T-cell (primary cell): Measurements from ENCODE around the gene FBXO40. TPM values are rescaled to one million over a fixed set of nuclear protein-coding genes. Genes with fewer than 3 reads are reported as not detected.

ENCODE experiments used
- ATAC-seq, 4 experiments: fragments of 200-7000 bp in 3 of 4; fragments of 150-1000 bp in 1 of 4; cut with Tn5 transposase; replicated peaks in 1 of 4; 1 replicate in 3 of 4; 2 replicates in 1 of 4; pipeline ENCODE4 v1.10.0; 2021; ENCODE audit warnings: moderate library complexity in 3 of 4, mild to moderate bottlenecking in 2 of 4, moderate number of reproducible peaks in 1 of 4
- CTCF ChIA-PET, 2 donors: fragments of 300-600 bp; sonication (Branson Sonifier 250); formaldehyde crosslinking; loops; one replicate each; lab custom pipeline; 2022; ENCODE audit warnings: antibody characterized with exemption in 2 of 2; lab: Charles Lee
- POLR2A ChIA-PET, 2 donors: fragments of 300-600 bp; sonication (Branson Sonifier 250); formaldehyde crosslinking; loops; one replicate each; lab custom pipeline; 2022; ENCODE audit warnings: antibody characterized with exemption in 2 of 2; lab: Charles Lee
- DNase-seq, 35 experiments: peaks; one replicate each; pipeline versions ENCODE4 v3.0.0 to v3.0.0-alpha.2; 2013 to 2023
- H3K27ac ChIP-seq: one replicate; pipeline ENCODE4 v1.5.1; 2013; ENCODE audit warnings: low read length
- H3K27me3 ChIP-seq, 2 experiments: replicated peaks in 1 of 2; 1 replicate in 1 of 2; 2 replicates in 1 of 2; pipeline versions ENCODE4 v1.6.1 to v1.7.0; 2013; ENCODE audit warnings: low read length in 1 of 2, mixed read lengths in 1 of 2; ENCODE audit not compliant: control insufficient read depth in 2 of 2, insufficient read depth in 2 of 2; ENCODE audit errors: extremely low read depth in 1 of 2
- H3K36me3 ChIP-seq, 2 donors: 1 replicate in 1 of 2; 2 replicates in 1 of 2; pipeline versions ENCODE4 v1.6.1 to v1.7.0; 2013; ENCODE audit warnings: low read length in 1 of 2; ENCODE audit not compliant: control insufficient read depth in 2 of 2, insufficient read depth in 1 of 2; ENCODE audit errors: extremely low read depth in 1 of 2
- H3K4me1 ChIP-seq, 2 experiments: 1 replicate in 1 of 2; 2 replicates in 1 of 2; pipeline versions ENCODE4 v1.6.1 to v1.7.0; 2013; ENCODE audit warnings: low read length in 2 of 2, mixed read lengths in 1 of 2; ENCODE audit not compliant: insufficient read depth in 2 of 2, control insufficient read depth in 1 of 2; ENCODE audit errors: extremely low read depth in 1 of 2
- H3K4me3 ChIP-seq, 2 donors: 1 replicate in 1 of 2; 2 replicates in 1 of 2; pipeline versions ENCODE4 v1.5.1 to v1.7.0; 2013; ENCODE audit warnings: mild to moderate bottlenecking in 2 of 2, low read length in 1 of 2, moderate library complexity in 1 of 2; ENCODE audit not compliant: control insufficient read depth in 1 of 2; ENCODE audit errors: extremely low read depth in 1 of 2
- H3K9me3 ChIP-seq: 2 replicates; pipeline ENCODE4 v1.7.0; 2013
- H3K27ac Mint-ChIP-seq, 2 donors: one replicate each; pipeline ENCODE4 v1.8.0; 2020 to 2021; ENCODE audit warnings: mild to moderate bottlenecking in 2 of 2, mixed read lengths in 2 of 2
- H3K27me3 Mint-ChIP-seq, 2 donors: one replicate each; pipeline ENCODE4 v1.8.0; 2021 to 2022; ENCODE audit warnings: mixed read lengths in 2 of 2
- H3K36me3 Mint-ChIP-seq: one replicate; pipeline ENCODE4 v1.8.0; 2021; ENCODE audit warnings: mixed read lengths
- H3K4me1 Mint-ChIP-seq, 3 donors: one replicate each; pipeline ENCODE4 v1.8.0; 2020 to 2022; ENCODE audit warnings: mixed read lengths in 3 of 3, mild to moderate bottlenecking in 1 of 3
- H3K4me3 Mint-ChIP-seq, 3 donors: one replicate each; pipeline ENCODE4 v1.8.0; 2020 to 2022; ENCODE audit warnings: mild to moderate bottlenecking in 3 of 3, mixed read lengths in 3 of 3, moderate library complexity in 3 of 3
- H3K9me3 Mint-ChIP-seq, 3 donors: one replicate each; pipeline ENCODE4 v1.8.0; 2020 to 2022; ENCODE audit warnings: mixed read lengths in 3 of 3
- WGBS: methylation state at CpG from one replicate; pipeline ENCODE4 v1.1.5; 2013; ENCODE audit warnings: missing lambda C conversion rate; ENCODE audit not compliant: insufficient coverage; 5-methylcytosine and 5-hydroxymethylcytosine counted together
- total RNA-seq, 35 experiments: library from RNA in 6 of 35; stranded (reverse) in 6 of 35; fragments of 120-200 nt in 1 of 35; gene quantifications; one replicate each; pipeline versions ENCODE4 v1.2.1 to v1.2.4 and lab custom pipeline; 2013 to 2026

Gene FBXO40
- total RNA-seq (not detected), total RNA-seq (lab: John Stamatoyannopoulos, UW) (0 to 0.07 (median 0) reads per million in 29 experiments)
- total RNA-seq (2013), result not detected

- 92% methylated on average over 6 of the region's 11 CpGs for WGBS
- no peak within 1 kb of the TSS for H3K4me3 ChIP-seq
- H3K9me3 ChIP-seq, result no peaks in the 10 kb centered on the region
- H3K27me3 ChIP-seq, result peaks cover 0 to 6% of the 10 kb centered on the region in 2 experiments
- no peak within 1 kb of the TSS for H3K27ac Mint-ChIP-seq
- H3K9me3 Mint-ChIP-seq, result no peaks in the 10 kb centered on the region
- H3K4me1 ChIP-seq, result no peaks in the 10 kb centered on the region
- no peaks in the 10 kb centered on the region for H3K27me3 Mint-ChIP-seq
- ATAC-seq (no peak), DNase-seq (no peak)
- ChIA-PET POLR2A (no interaction called here), CTCF (no interaction called here)
- no peaks in the 10 kb centered on the region for H3K4me1 Mint-ChIP-seq
- no peak within 1 kb of the TSS for H3K27ac ChIP-seq
- no peak within 1 kb of the TSS for H3K4me3 Mint-ChIP-seq
- no peaks in the 10 kb centered on the region for H3K36me3 ChIP-seq
- H3K36me3 Mint-ChIP-seq, result no peaks in the 10 kb centered on the region
Observed at GRCh38 chr3:121592856-121593702, at the start of gene FBXO40. Gene FBXO40, plus strand, starts transcription at chr3:121593379. Its CDS starts 27,197 bp downstream, at chr3:121620576.

GRCh38 chr3:121545049-121545573 is 48.1 kb upstream of the FBXO40 start:
- Mint-ChIP-seq H3K27me3 (no peaks in the 10 kb centered on the region), H3K36me3 (no peaks in the 10 kb centered on the region), H3K9me3 (no peaks in the 10 kb centered on the region), H3K27ac (no peak overlapping the region), H3K4me1 (peaks cover 10 to 21% (median 10%) of the 10 kb centered on the region in 3 donors), H3K4me3 (peak overlapping the region; percentile 88 to 93 (median 89))
- ChIA-PET CTCF (interaction anchor here (0.6 to 2.0 kb wide), 5 partner anchors 8 to 848 kb away, joined by 4 to 15 read pairs (median 6); no protein-coding TSS in a partner anchor), POLR2A (interaction anchor here in 1 of 2 donors (0.5 to 0.6 kb wide), 2 partner anchors 20 to 1633 kb away, joined by 3 read pairs; no protein-coding TSS in a partner anchor)
- DNase-seq (peak in 1 of 35 experiments; percentile 1), ATAC-seq (no peak)
- no peak overlapping the region for H3K27ac ChIP-seq
- peak overlapping the region; percentile 63 to 95 for H3K4me3 ChIP-seq
- WGBS, result 3% methylated on average over 8 of the region's 18 CpGs
- no peaks in the 10 kb centered on the region for H3K36me3 ChIP-seq
- H3K27me3 ChIP-seq, result no peaks in the 10 kb centered on the region
- peaks cover 6 to 9% of the 10 kb centered on the region in 2 experiments for H3K4me1 ChIP-seq
- no peaks in the 10 kb centered on the region for H3K9me3 ChIP-seq

GRCh38 chr3:121545574-121546455 is 47.4 kb upstream of the FBXO40 start, which contains the start of gene POLQ:
Gene POLQ, minus strand, starts transcription at chr3:121545988. Its CDS starts 111 bp downstream, at chr3:121545877.
- DNase-seq (peak; percentile 65 to 91 (median 86)), ATAC-seq (peak; percentile 98 to 99 (median 99))
- peak within 1 kb of the TSS; percentile 67 for H3K27ac ChIP-seq
- Mint-ChIP-seq H3K9me3 (no peaks in the 10 kb centered on the region), H3K27me3 (no peaks in the 10 kb centered on the region), H3K4me1 (peaks cover 10 to 21% (median 10%) of the 10 kb centered on the region in 3 donors), H3K36me3 (no peaks in the 10 kb centered on the region), H3K4me3 (peak within 1 kb of the TSS; percentile 88 to 93 (median 89)), H3K27ac (peak within 1 kb of the TSS; percentile 91 to 93)
- H3K4me1 ChIP-seq, result peaks cover 6 to 9% of the 10 kb centered on the region in 2 experiments
- H3K36me3 ChIP-seq, result no peaks in the 10 kb centered on the region
- ChIA-PET CTCF (interaction anchor here (0.6 to 2.0 kb wide), 18 partner anchors 24 to 1989 kb away, joined by 3 to 15 read pairs (median 4); partner anchors contain the start of genes FAM162A (in 1 of the 2), HCLS1 (in 1 of the 2) and SEMA5B (in 1 of the 2)), POLR2A (interaction anchor here in 1 of 2 donors (0.6 kb wide), 1 partner anchor 1632 kb away, joined by 3 read pairs; no protein-coding TSS in a partner anchor)
- WGBS, result under 1% methylated on average over 31 of the region's 42 CpGs
- H3K9me3 ChIP-seq, result no peaks in the 10 kb centered on the region
- peak within 1 kb of the TSS; percentile 63 to 95 for H3K4me3 ChIP-seq
- no peaks in the 10 kb centered on the region for H3K27me3 ChIP-seq

- no peaks in the 10 kb centered on the region for H3K4me1 ChIP-seq
- ATAC-seq, result no peak
- H3K4me3 ChIP-seq, result no peak overlapping the region
- 83% methylated on average over 2 of the region's 4 CpGs for WGBS
- H3K36me3 ChIP-seq, result no peaks in the 10 kb centered on the region
- Mint-ChIP-seq H3K27me3 (peaks cover 0 to 3% of the 10 kb centered on the region in 2 donors), H3K27ac (no peak overlapping the region), H3K4me3 (no peak overlapping the region), H3K9me3 (no peaks in the 10 kb centered on the region), H3K4me1 (no peaks in the 10 kb centered on the region), H3K36me3 (no peaks in the 10 kb centered on the region)
- ChIA-PET CTCF (no interaction called here), POLR2A (no interaction called here)
- H3K27me3 ChIP-seq, result peaks cover 0 to 6% of the 10 kb centered on the region in 2 experiments
- no peak overlapping the region for H3K27ac ChIP-seq
- no peak for DNase-seq
- no peaks in the 10 kb centered on the region for H3K9me3 ChIP-seq
Observed at GRCh38 chr3:121552379-121552778, 40.8 kb upstream of the FBXO40 start.

- Histone ChIP-seq H3K4me1 (no peaks in the 10 kb centered on the region), H3K36me3 (no peaks in the 10 kb centered on the region), H3K27ac (no peak overlapping the region), H3K9me3 (no peaks in the 10 kb centered on the region), H3K27me3 (peaks cover 0 to 6% of the 10 kb centered on the region in 2 experiments), H3K4me3 (no peak overlapping the region)
- no peak for ATAC-seq
- ChIA-PET CTCF (interaction anchor here (0.7 kb wide), 2 partner anchors 8 to 1003 kb away, joined by 4 to 5 read pairs; no protein-coding TSS in a partner anchor), POLR2A (no interaction called here)
- H3K4me3 Mint-ChIP-seq, result no peak overlapping the region
- peaks cover 0 to 5% of the 10 kb centered on the region in 2 donors for H3K27me3 Mint-ChIP-seq
- no peaks in the 10 kb centered on the region for H3K9me3 Mint-ChIP-seq
- no CpG with 5 or more reads among the region's 3 CpGs for WGBS
- no peak for DNase-seq
- no peaks in the 10 kb centered on the region for H3K36me3 Mint-ChIP-seq
- no peak overlapping the region for H3K27ac Mint-ChIP-seq
- no peaks in the 10 kb centered on the region for H3K4me1 Mint-ChIP-seq
Observed at GRCh38 chr3:121552797-121553196, 40.4 kb upstream of the FBXO40 start.
